Activated CD8-positive, alpha-beta memory T cell treated with anti-CD3 and anti-CD28 coated beads, Interleukin-2, amount 50 U/mL, for 48 hours (primary cell): ENCODE measurements around the gene PCDHGA4.
"Not testable (repeated sequence)": the region's sequence is repeated elsewhere in the genome, so short reads cannot be mapped to it uniquely, and the experiment has no call there.

Experiments used
- DNase-seq: peaks from one replicate; pipeline ENCODE4 v3.0.0-alpha.2; 2020

PCDHGA4 gene

DNA sequence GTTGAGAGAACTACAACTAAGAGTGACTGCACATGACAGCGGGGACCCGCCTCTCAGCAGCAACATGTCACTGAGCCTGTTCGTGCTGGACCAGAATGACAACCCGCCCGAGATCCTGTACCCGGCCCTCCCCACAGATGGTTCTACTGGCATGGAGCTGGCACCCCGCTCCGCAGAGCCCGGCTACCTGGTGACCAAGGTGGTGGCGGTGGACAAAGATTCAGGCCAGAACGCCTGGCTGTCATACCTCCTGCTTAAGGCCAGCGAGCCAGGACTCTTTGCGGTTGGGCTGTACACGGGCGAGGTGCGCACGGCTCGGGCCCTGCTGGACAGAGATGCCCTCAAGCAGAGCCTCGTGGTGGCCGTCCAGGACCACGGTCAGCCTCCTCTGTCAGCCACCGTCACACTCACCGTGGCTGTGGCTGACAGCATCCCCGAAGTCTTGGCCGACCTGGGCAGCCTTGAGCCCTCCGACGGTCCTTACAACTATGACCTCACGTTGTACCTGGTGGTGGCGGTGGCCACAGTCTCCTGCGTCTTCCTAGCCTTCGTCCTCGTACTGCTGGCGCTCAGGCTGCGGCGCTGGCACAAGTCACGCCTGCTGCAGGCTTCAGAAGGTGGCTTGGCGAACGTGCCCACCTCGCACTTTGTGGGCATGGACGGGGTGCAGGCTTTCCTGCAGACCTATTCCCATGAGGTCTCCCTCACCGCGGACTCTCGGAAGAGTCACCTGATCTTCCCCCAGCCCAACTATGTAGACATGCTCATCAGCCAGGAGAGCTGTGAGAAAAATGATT is 29.8 kb downstream of the PCDHGA4 start:
- DNase-seq = no peak

DNA sequence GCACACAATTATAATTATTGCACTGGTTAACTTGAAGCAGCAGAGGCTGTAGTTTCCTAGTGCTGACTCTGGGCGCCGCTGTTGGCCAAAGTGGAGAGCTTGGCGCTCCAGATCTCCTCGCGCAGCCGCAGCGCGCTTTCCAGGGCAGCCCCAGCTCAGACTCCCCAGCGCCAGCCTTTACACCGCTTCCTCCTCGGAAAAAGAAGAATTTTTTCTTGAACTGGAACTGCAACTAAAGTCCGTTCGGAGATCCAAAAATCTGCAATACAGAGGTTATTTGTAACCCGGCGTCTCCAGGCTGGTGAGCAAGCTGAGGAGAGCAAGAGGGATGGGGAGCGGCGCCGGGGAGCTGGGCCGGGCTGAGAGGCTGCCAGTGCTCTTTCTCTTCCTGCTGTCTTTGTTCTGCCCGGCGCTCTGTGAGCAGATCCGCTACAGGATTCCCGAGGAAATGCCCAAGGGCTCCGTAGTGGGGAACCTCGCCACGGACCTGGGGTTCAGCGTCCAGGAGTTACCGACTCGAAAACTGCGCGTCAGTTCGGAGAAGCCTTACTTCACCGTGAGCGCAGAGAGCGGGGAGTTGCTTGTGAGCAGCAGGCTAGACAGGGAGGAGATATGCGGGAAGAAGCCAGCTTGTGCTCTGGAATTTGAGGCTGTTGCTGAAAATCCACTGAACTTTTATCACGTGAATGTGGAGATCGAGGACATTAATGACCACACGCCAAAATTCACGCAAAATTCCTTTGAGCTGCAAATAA is 32.9 kb downstream of the PCDHGA4 start, which contains the start of gene PCDHGB4:
TSS of gene PCDHGB4 (plus strand) at position 142 of the 755 bp plus-strand sequence. CDS start at position 329, 187 bp downstream.
- not testable (repeated sequence) for DNase-seq

DNA sequence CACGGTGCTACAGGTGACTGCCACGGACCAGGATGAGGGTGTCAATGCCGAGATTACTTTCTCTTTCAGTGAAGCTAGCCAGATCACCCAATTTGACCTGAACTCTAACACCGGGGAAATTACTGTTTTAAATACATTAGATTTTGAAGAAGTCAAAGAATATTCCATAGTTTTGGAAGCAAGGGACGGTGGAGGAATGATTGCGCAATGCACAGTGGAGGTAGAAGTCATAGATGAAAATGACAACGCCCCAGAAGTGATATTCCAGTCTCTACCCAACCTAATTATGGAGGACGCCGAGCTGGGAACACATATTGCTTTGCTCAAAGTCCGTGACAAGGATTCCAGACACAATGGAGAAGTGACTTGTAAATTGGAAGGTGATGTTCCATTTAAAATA is 33.8 kb downstream of the PCDHGA4 start:
- no peak for DNase-seq

DNA sequence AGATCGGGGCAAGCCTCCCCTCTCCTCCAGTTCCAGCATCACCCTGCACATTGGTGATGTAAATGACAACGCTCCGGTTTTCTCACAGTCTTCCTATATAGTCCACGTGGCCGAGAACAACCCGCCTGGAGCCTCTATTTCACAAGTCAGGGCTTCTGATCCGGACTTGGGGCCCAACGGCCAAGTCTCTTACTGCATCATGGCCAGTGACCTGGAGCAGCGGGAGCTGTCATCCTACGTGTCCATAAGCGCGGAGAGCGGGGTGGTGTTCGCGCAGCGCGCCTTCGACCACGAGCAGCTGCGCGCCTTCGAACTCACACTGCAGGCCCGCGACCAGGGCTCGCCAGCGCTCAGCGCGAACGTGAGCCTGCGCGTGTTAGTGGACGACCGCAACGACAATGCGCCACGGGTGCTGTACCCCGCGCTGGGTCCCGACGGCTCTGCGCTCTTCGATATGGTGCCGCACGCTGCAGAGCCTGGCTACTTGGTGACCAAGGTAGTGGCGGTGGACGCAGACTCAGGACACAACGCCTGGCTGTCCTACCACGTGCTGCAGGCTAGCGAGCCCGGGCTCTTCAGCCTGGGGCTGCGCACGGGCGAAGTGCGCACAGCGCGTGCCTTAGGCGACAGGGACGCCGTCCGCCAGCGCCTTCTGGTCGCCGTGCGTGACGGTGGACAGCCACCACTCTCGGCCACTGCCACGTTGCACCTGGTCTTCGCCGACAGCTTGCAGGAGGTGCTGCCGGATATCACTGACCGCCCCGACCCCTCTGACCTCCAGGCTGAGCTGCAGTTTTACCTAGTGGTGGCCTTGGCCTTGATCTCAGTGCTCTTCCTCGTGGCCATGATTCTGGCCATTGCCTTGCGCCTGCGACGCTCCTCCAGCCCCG is 34.6 kb downstream of the PCDHGA4 start:
- DNase-seq = no peak

DNA sequence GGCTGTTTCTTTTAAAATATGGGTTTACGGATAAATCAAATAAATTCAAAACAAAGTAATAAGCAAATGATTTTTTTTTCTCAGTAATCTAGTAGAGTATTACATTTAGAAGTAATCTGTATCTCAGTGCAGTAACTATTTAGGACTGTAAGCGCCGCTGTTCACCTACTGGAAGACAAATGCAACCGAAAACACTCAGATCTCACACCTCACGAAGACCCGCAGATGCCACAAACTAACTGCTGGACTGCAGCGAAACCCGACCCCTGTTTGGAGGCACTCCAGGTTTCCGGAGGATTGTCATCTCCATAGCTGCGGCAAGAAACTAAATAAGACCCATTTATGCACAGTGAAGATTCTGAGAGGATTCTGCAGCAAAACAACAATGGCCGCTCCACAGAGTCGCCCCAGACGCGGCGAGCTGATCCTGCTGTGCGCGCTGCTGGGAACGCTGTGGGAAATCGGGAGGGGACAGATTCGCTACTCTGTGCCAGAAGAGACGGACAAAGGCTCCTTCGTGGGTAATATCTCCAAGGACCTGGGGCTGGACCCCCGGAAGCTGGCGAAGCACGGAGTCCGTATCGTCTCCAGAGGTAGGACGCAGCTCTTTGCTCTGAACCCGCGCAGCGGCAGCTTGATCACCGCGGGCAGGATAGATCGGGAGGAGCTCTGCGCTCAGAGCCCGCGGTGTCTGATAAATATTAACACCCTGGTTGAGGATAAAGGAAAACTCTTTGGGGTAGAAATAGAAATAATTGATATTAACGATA is 37.8 kb downstream of the PCDHGA4 start, which contains the start of gene PCDHGA8:
TSS of gene PCDHGA8 (plus strand) at position 205 of the 770 bp plus-strand sequence. CDS start at position 386, 181 bp downstream.
- no peak for DNase-seq

DNA sequence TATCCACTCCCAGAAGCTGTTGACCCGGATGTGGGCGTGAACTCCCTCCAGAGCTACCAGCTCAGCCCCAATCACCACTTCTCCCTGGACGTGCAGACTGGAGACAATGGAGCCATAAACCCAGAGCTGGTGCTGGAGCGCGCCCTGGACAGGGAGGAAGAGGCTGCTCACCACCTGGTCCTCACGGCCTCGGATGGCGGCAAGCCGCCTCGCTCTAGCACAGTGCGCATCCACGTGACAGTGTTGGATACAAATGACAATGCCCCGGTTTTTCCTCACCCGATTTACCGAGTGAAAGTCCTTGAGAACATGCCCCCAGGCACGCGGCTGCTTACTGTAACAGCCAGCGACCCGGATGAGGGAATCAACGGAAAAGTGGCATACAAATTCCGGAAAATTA is 38.4 kb downstream of the PCDHGA4 start:
- DNase-seq = no peak

DNA sequence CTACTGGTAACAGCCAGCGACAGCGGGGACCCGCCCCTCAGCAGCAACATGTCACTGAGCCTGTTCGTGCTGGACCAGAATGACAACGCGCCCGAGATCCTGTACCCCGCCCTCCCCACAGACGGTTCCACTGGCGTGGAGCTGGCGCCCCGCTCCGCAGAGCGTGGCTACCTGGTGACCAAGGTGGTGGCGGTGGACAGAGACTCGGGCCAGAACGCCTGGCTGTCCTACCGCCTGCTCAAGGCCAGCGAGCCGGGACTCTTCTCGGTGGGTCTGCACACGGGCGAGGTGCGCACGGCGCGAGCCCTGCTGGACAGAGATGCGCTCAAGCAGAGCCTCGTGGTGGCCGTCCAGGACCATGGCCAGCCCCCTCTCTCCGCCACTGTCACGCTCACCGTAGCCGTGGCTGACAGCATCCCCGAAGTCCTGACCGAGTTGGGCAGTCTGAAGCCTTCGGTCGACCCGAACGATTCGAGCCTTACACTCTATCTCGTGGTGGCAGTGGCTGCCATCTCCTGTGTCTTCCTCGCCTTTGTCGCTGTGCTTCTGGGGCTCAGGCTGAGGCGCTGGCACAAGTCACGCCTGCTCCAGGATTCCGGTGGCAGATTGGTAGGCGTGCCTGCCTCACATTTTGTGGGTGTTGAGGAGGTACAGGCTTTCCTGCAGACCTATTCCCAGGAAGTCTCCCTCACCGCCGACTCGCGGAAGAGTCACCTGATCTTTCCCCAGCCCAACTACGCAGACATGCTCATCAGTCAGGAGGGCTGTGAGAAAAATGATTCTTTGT is 39.8 kb downstream of the PCDHGA4 start:
- not testable (repeated sequence) for DNase-seq

DNA sequence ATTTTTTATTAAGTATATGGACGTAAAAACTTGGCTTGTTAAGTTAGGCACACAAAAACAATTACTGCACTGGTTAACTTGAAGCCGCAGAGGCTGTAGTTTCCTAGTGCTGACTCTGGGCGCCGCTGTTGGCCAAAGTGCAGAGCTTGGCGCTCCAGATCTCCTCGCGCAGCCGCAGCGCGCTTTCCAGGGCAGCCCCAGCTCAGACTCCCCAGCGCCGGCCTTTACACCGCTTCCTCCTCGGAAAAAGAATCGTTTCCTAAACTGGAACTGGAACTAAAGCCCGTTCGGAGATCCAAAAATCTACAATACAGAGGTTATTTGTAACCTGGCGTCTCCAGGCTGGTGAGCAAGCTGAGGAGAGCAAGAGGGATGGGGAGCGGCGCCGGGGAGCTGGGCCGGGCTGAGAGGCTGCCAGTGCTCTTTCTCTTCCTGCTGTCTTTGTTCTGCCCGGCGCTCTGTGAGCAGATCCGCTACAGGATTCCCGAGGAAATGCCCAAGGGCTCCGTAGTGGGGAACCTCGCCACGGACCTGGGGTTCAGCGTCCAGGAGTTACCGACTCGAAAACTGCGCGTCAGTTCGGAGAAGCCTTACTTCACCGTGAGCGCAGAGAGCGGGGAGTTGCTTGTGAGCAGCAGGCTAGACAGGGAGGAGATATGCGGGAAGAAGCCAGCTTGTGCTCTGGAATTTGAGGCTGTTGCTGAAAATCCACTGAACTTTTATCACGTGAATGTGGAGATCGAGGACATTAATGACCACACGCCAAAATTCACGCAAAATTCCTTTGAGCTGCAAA is 43.1 kb downstream of the PCDHGA4 start, which contains the start of gene PCDHGB5:
TSS of gene PCDHGB5 (plus strand) at position 192 of the 796 bp plus-strand sequence. CDS start at position 373, 181 bp downstream.
- DNase-seq = not testable (repeated sequence)

DNA sequence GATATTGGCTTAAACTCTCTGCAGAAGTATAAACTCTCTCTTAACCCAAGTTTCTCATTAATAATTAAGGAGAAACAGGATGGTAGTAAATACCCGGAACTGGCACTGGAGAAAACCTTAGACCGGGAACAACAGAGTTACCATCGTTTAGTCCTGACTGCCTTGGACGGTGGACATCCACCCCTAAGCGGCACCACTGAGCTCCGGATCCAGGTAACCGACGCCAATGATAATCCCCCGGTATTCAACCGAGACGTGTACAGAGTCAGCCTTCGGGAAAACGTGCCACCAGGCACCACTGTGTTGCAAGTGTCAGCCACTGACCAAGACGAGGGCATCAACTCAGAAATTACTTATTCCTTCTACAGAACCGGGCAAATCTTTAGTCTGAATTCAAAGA is 43.8 kb downstream of the PCDHGA4 start:
- DNase-seq = no peak

DNA sequence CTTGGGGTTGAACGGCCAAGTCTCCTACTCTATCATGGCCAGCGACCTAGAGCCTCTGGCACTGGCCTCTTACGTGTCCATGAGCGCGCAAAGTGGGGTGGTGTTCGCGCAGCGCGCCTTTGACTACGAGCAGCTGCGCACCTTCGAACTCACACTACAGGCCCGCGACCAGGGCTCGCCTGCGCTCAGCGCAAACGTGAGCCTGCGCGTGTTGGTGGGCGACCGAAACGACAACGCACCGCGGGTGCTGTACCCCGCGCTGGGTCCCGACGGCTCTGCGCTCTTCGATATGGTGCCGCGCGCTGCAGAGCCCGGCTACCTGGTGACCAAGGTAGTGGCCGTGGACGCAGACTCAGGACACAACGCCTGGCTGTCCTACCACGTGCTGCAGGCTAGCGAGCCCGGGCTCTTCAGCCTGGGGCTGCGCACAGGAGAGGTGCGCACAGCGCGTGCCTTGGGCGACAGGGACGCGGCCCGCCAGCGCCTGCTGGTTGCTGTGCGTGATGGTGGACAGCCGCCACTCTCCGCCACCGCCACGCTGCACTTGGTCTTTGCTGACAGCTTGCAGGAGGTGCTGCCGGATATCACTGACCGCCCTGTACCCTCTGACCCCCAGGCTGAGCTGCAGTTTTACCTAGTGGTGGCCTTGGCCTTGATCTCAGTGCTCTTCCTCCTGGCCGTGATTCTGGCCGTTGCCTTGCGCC is 44.9 kb downstream of the PCDHGA4 start:
- no peak for DNase-seq

DNA sequence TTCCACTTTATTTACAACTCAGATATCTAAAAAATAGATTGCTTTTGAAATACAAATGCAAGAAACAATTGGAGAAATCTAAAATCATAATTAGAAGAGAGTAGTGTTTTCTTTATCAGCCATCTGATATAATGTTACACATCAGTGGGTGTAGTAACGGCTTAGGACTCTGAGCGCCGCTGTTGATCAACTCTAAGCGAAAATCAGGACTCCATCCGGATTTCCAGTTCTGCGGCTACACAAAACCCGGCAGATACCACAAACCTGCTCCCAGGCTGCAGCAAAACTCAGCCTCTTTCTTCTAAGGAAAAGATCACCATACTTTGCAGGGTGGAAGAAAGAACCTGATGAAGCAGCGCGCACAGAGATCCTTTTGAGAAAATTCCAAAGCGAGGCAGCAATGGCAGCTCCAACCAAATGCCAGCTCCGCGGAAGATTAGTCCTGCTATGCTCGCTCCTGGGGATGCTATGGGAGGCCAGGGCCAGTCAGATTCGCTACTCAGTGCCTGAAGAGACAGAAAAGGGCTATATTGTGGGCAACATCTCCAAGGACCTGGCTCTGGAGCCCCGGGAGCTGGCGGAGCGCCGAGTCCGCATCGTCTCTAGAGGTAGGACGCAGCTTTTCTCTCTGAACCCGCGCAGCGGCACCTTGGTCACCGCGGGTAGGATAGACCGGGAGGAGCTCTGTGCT is 47.9 kb downstream of the PCDHGA4 start, which contains the start of gene PCDHGA9:
TSS of gene PCDHGA9 (plus strand) at position 226 of the 691 bp plus-strand sequence. CDS start at position 401, 175 bp downstream.
- DNase-seq = no peak

DNA sequence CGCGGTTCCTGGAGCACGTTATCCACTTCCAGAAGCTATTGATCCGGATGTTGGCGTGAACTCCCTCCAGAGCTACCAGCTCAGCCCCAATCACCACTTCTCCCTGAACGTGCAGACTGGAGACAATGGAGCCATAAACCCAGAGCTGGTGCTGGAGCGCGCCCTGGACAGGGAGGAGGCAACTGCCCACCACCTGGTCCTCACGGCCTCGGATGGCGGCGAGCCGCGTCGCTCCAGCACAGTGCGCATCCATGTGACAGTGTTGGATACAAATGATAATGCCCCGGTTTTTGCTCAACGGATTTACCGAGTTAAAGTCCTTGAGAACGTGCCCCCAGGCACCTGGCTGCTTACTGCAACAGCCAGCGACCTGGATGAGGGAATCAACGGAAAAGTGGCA is 48.6 kb downstream of the PCDHGA4 start:
- DNase-seq = no peak
